Neural crest cell (in vitro differentiated cells): ENCODE results near the gene ETV1. TPM values are rescaled to one million over a fixed set of nuclear protein-coding genes. Genes with fewer than 3 reads are reported as not detected.

Experiments
- DNase-seq: peaks from one replicate; pipeline ENCODE4 v3.0.0; 2021; ENCODE audit warnings: low read depth, mixed read lengths, low spot score
- H3K27ac Mint-ChIP-seq: one replicate; pipeline ENCODE4 v1.8.0; 2021; ENCODE audit warnings: mild to moderate bottlenecking, mixed read lengths; ENCODE audit not compliant: unreplicated experiment
- H3K27me3 Mint-ChIP-seq: 2 replicates; pipeline ENCODE4 v1.8.0; 2021; ENCODE audit warnings: low read depth, mild to moderate bottlenecking, mixed read lengths
- H3K36me3 Mint-ChIP-seq: 2 replicates; pipeline ENCODE4 v1.8.0; 2021; ENCODE audit warnings: low read depth, mild to moderate bottlenecking, mixed read lengths
- H3K4me1 Mint-ChIP-seq: 2 replicates; pipeline ENCODE4 v1.8.0; 2021; ENCODE audit warnings: mixed read lengths
- H3K4me3 Mint-ChIP-seq: one replicate; pipeline ENCODE4 v1.8.0; 2021; ENCODE audit warnings: mild to moderate bottlenecking, mixed read lengths
- H3K9me3 Mint-ChIP-seq: 2 replicates; pipeline ENCODE4 v1.8.0; 2021; ENCODE audit warnings: mixed read lengths
- CTCF ChIP-seq: fragments of 200-600 bp; sonication (generic); conservative IDR thresholded peaks from 2 replicates; pipeline ENCODE4 v1.5.0; 2021; ENCODE audit warnings: antibody characterized with exemption, mild to moderate bottlenecking
- total RNA-seq: library from RNA; stranded (reverse); gene quantifications from 2 replicates; pipeline ENCODE4 v1.2.1, GENCODE V29; 2021

The ETV1 gene
- total RNA-seq, 1 donor from 2014 or later, result 89.4 TPM

- no peak for TF ChIP-seq CTCF
- no peaks in the 10 kb centered on the region for H3K27me3 Mint-ChIP-seq
- no peak overlapping the region for H3K4me3 Mint-ChIP-seq
- H3K4me1 Mint-ChIP-seq, result peaks cover 4% of the 10 kb centered on the region
- no peak for DNase-seq
- H3K9me3 Mint-ChIP-seq, result no peaks in the 10 kb centered on the region
- H3K27ac Mint-ChIP-seq, result no peak overlapping the region
- no peaks in the 10 kb centered on the region for H3K36me3 Mint-ChIP-seq
Measured at GRCh38 chr7:14020339-14020900, 31.0 kb upstream of the ETV1 start.

- TF ChIP-seq CTCF, result no peak
- H3K27me3 Mint-ChIP-seq, result no peaks in the 10 kb centered on the region
- H3K4me3 Mint-ChIP-seq, result no peak overlapping the region
- no peaks in the 10 kb centered on the region for H3K36me3 Mint-ChIP-seq
- no peak for DNase-seq
- H3K9me3 Mint-ChIP-seq, result no peaks in the 10 kb centered on the region
- peaks cover 4% of the 10 kb centered on the region for H3K4me1 Mint-ChIP-seq
- no peak overlapping the region for H3K27ac Mint-ChIP-seq
Measured at GRCh38 chr7:14018751-14019150, 29.3 kb upstream of the ETV1 start.

GRCh38 chr7:14016950-14017349, 27.5 kb upstream of the ETV1 start:
- no peak overlapping the region for H3K4me3 Mint-ChIP-seq
- H3K9me3 Mint-ChIP-seq, result no peaks in the 10 kb centered on the region
- H3K27ac Mint-ChIP-seq, result no peak overlapping the region
- no peak for DNase-seq
- H3K27me3 Mint-ChIP-seq, result no peaks in the 10 kb centered on the region
- TF ChIP-seq CTCF, result no peak
- H3K4me1 Mint-ChIP-seq, result peaks cover 7% of the 10 kb centered on the region
- H3K36me3 Mint-ChIP-seq, result no peaks in the 10 kb centered on the region

GRCh38 chr7:14013898-14014297, 24.4 kb upstream of the ETV1 start:
- Mint-ChIP-seq H3K27ac (no peak overlapping the region), H3K4me3 (no peak overlapping the region), H3K9me3 (no peaks in the 10 kb centered on the region), H3K4me1 (peaks cover 18% of the 10 kb centered on the region), H3K27me3 (no peaks in the 10 kb centered on the region), H3K36me3 (no peaks in the 10 kb centered on the region)
- DNase-seq, result no peak
- TF ChIP-seq CTCF, result no peak

GRCh38 chr7:14009453-14010418, 20.3 kb upstream of the ETV1 start:
- Mint-ChIP-seq H3K4me1 (peaks cover 16% of the 10 kb centered on the region), H3K9me3 (no peaks in the 10 kb centered on the region), H3K27ac (no peak overlapping the region), H3K27me3 (no peaks in the 10 kb centered on the region), H3K4me3 (no peak overlapping the region), H3K36me3 (peaks cover 5% of the 10 kb centered on the region)
- DNase-seq, result no peak
- no peak for TF ChIP-seq CTCF
